Measurements from ENCODE around the gene TNRC6C.
A peak's percentile ranks its signal among the peaks of the same experiment; 100 is the strongest.

TNRC6C gene

GRCh38 chr17:78006338-78006737 is 47.8 kb downstream of the TNRC6C start:
- H3K4me3 Mint-ChIP-seq: no peak overlapping the region
- no peaks in the 10 kb centered on the region for H3K9me3 Mint-ChIP-seq (ENCODE audit: low read depth)
- H3K4me1 Mint-ChIP-seq (ENCODE audit: low read depth): peaks cover 45% of the 10 kb centered on the region
- peak overlapping the region; percentile 82 for H3K27ac Mint-ChIP-seq
- H3K36me3 Mint-ChIP-seq: peaks cover 2% of the 10 kb centered on the region
- no peaks in the 10 kb centered on the region for H3K27me3 Mint-ChIP-seq

- Mint-ChIP-seq H3K36me3 (peaks cover 2% of the 10 kb centered on the region), H3K9me3 (ENCODE audit: low read depth) (no peaks in the 10 kb centered on the region), H3K27me3 (no peaks in the 10 kb centered on the region), H3K4me1 (ENCODE audit: low read depth) (peaks cover 38% of the 10 kb centered on the region), H3K27ac (peak overlapping the region; percentile 66), H3K4me3 (no peak overlapping the region)
Observed at GRCh38 chr17:78007647-78008046, 49.1 kb downstream of the TNRC6C start.

- H3K9me3 Mint-ChIP-seq (ENCODE audit: low read depth): no peaks in the 10 kb centered on the region
- peak overlapping the region; percentile 57 for H3K4me3 Mint-ChIP-seq
- H3K27me3 Mint-ChIP-seq: no peaks in the 10 kb centered on the region
- H3K4me1 Mint-ChIP-seq (ENCODE audit: low read depth): peaks cover 36% of the 10 kb centered on the region
- peak overlapping the region; percentile 64 for H3K27ac Mint-ChIP-seq
- H3K36me3 Mint-ChIP-seq: peaks cover 2% of the 10 kb centered on the region
Observed at GRCh38 chr17:78010759-78011158, 52.3 kb downstream of the TNRC6C start.

- Mint-ChIP-seq H3K27ac (peak overlapping the region; percentile 8), H3K4me3 (no peak overlapping the region), H3K4me1 (ENCODE audit: low read depth) (peaks cover 31% of the 10 kb centered on the region), H3K9me3 (ENCODE audit: low read depth) (no peaks in the 10 kb centered on the region), H3K27me3 (no peaks in the 10 kb centered on the region), H3K36me3 (no peaks in the 10 kb centered on the region)
Observed at GRCh38 chr17:78012428-78012827, 53.9 kb downstream of the TNRC6C start.

- H3K4me1 Mint-ChIP-seq (ENCODE audit: low read depth): peaks cover 32% of the 10 kb centered on the region
- no peaks in the 10 kb centered on the region for H3K9me3 Mint-ChIP-seq (ENCODE audit: low read depth)
- H3K27me3 Mint-ChIP-seq: no peaks in the 10 kb centered on the region
- H3K27ac Mint-ChIP-seq: peak overlapping the region; percentile 5
- H3K36me3 Mint-ChIP-seq: no peaks in the 10 kb centered on the region
- no peak overlapping the region for H3K4me3 Mint-ChIP-seq
Observed at GRCh38 chr17:78013683-78014467, 55.4 kb downstream of the TNRC6C start.

GRCh38 chr17:78014646-78015045 is 56.1 kb downstream of the TNRC6C start:
- Mint-ChIP-seq H3K4me1 (ENCODE audit: low read depth) (peaks cover 36% of the 10 kb centered on the region), H3K4me3 (no peak overlapping the region), H3K36me3 (no peaks in the 10 kb centered on the region), H3K27me3 (no peaks in the 10 kb centered on the region), H3K27ac (no peak overlapping the region), H3K9me3 (ENCODE audit: low read depth) (no peaks in the 10 kb centered on the region)

- H3K36me3 Mint-ChIP-seq: no peaks in the 10 kb centered on the region
- H3K9me3 Mint-ChIP-seq (ENCODE audit: low read depth): no peaks in the 10 kb centered on the region
- no peak overlapping the region for H3K4me3 Mint-ChIP-seq
- H3K27ac Mint-ChIP-seq: no peak overlapping the region
- H3K27me3 Mint-ChIP-seq: no peaks in the 10 kb centered on the region
- peaks cover 37% of the 10 kb centered on the region for H3K4me1 Mint-ChIP-seq (ENCODE audit: low read depth)
Observed at GRCh38 chr17:78016852-78017251, 58.3 kb downstream of the TNRC6C start.

- no peaks in the 10 kb centered on the region for H3K9me3 Mint-ChIP-seq (ENCODE audit: low read depth)
- no peaks in the 10 kb centered on the region for H3K27me3 Mint-ChIP-seq
- no peaks in the 10 kb centered on the region for H3K36me3 Mint-ChIP-seq
- H3K4me1 Mint-ChIP-seq (ENCODE audit: low read depth): peaks cover 29% of the 10 kb centered on the region
- no peak overlapping the region for H3K4me3 Mint-ChIP-seq
- peak overlapping the region; percentile 19 for H3K27ac Mint-ChIP-seq
Observed at GRCh38 chr17:78019367-78019975, 61.0 kb downstream of the TNRC6C start.

- peaks cover 31% of the 10 kb centered on the region for H3K4me1 Mint-ChIP-seq (ENCODE audit: low read depth)
- peak overlapping the region; percentile 91 for H3K27ac Mint-ChIP-seq
- H3K4me3 Mint-ChIP-seq: peak overlapping the region; percentile 48
- no peaks in the 10 kb centered on the region for H3K9me3 Mint-ChIP-seq (ENCODE audit: low read depth)
- H3K27me3 Mint-ChIP-seq: no peaks in the 10 kb centered on the region
- H3K36me3 Mint-ChIP-seq: no peaks in the 10 kb centered on the region
Observed at GRCh38 chr17:78019976-78020716, 61.6 kb downstream of the TNRC6C start.

GRCh38 chr17:78020717-78021108 is 62.2 kb downstream of the TNRC6C start:
- Mint-ChIP-seq H3K4me1 (ENCODE audit: low read depth) (peaks cover 32% of the 10 kb centered on the region), H3K36me3 (no peaks in the 10 kb centered on the region), H3K27me3 (no peaks in the 10 kb centered on the region), H3K27ac (peak overlapping the region; percentile 91), H3K9me3 (ENCODE audit: low read depth) (no peaks in the 10 kb centered on the region), H3K4me3 (no peak overlapping the region)

GRCh38 chr17:78022425-78022824 is 63.9 kb downstream of the TNRC6C start:
- Mint-ChIP-seq H3K27ac (no peak overlapping the region), H3K27me3 (no peaks in the 10 kb centered on the region), H3K4me3 (no peak overlapping the region), H3K9me3 (ENCODE audit: low read depth) (no peaks in the 10 kb centered on the region), H3K4me1 (ENCODE audit: low read depth) (peaks cover 40% of the 10 kb centered on the region), H3K36me3 (no peaks in the 10 kb centered on the region)

- Mint-ChIP-seq H3K4me1 (ENCODE audit: low read depth) (peaks cover 43% of the 10 kb centered on the region), H3K27me3 (no peaks in the 10 kb centered on the region), H3K9me3 (ENCODE audit: low read depth) (no peaks in the 10 kb centered on the region), H3K4me3 (no peak overlapping the region), H3K27ac (peak overlapping the region; percentile 18), H3K36me3 (no peaks in the 10 kb centered on the region)
Observed at GRCh38 chr17:78023042-78023441, 64.5 kb downstream of the TNRC6C start.

GRCh38 chr17:78026381-78026780 is 67.9 kb downstream of the TNRC6C start:
- no peaks in the 10 kb centered on the region for H3K27me3 Mint-ChIP-seq
- no peak overlapping the region for H3K4me3 Mint-ChIP-seq
- peak overlapping the region; percentile 30 for H3K27ac Mint-ChIP-seq
- peaks cover 27% of the 10 kb centered on the region for H3K4me1 Mint-ChIP-seq (ENCODE audit: low read depth)
- H3K36me3 Mint-ChIP-seq: no peaks in the 10 kb centered on the region
- H3K9me3 Mint-ChIP-seq (ENCODE audit: low read depth): no peaks in the 10 kb centered on the region

- Mint-ChIP-seq H3K27me3 (no peaks in the 10 kb centered on the region), H3K9me3 (ENCODE audit: low read depth) (no peaks in the 10 kb centered on the region), H3K36me3 (no peaks in the 10 kb centered on the region), H3K27ac (peak overlapping the region; percentile 30), H3K4me3 (no peak overlapping the region), H3K4me1 (ENCODE audit: low read depth) (peaks cover 27% of the 10 kb centered on the region)
Observed at GRCh38 chr17:78027121-78027520, 68.6 kb downstream of the TNRC6C start.

GRCh38 chr17:78029697-78030096 is 71.2 kb downstream of the TNRC6C start:
- no peaks in the 10 kb centered on the region for H3K27me3 Mint-ChIP-seq
- no peak overlapping the region for H3K4me3 Mint-ChIP-seq
- H3K36me3 Mint-ChIP-seq: peaks cover 5% of the 10 kb centered on the region
- no peak overlapping the region for H3K27ac Mint-ChIP-seq
- H3K4me1 Mint-ChIP-seq (ENCODE audit: low read depth): peaks cover 27% of the 10 kb centered on the region
- no peaks in the 10 kb centered on the region for H3K9me3 Mint-ChIP-seq (ENCODE audit: low read depth)
